ENCODE data around the gene GNPDA1.

The GNPDA1 gene

DNA sequence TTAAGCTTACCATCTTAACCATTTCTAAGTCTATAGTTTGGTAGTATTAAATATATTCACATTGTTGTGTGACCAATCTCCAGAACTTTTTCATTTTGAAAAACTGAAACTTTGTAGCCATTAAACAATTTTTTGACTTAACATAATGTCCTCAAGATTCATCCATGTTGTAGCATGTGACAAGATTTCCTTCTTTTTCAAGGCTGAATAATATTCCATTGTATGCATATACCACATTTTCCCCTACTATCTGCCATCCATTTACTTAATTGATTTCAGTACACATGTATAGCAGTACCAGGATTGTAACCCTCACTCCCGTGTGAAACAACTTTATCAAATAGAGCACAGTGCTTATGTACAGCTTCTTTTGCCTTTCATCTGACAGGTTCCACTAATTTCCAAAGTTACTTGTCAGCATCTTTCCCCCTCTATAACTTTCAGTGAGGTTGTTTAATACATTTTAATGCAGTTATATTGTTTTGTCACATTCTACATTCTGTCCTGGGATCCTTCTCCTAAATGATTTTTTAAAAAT lies 7.4 kb upstream of the GNPDA1 start:
- no peak for DNase-seq

DNA sequence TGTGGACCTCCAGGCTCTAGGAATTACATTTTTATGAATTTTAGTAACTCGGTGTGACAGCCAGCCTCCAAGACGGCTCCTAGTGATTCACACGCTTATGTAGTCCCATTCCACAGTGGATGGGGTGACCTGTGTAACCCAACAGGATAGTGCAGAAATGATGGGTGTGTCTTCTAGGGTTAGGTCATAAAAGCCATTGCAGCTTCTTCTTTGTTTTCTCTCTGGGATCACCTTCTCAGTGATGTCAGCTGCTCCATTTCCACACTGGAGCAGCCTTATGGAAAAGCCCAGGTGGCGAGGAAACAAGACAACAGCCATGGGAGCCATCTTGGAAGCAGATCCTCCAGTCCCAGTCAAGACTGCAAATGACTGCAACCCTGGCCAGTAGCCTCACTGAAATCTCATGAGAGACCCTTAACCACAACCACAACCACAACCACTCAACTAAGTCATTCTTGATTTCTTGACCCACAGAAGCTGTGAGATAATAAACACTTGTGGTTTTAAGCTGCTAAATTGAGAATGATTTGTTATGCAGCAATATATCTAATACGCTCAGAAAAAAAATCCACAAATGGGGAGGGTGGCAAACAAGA lies 5.1 kb upstream of the GNPDA1 start:
- DNase-seq, result peak; percentile 60

DNA sequence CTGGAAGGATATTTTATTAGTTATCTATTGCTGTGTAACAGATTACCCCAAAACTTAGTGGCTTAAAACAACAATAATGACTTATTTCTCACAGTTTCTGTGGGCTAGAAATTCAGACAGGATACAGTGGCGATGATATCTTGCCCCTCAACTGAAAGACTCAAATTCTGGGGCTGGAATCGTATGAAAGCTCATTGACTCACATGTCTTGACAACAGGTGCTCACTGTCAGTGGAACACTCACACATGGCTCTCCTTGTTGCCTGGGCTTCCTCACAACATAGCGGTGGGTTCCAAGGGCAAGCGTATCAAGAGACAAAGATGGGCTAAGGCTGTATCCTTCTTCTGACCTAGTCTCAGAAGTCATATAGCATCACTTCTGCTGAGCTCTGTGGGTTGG lies 3.7 kb upstream of the GNPDA1 start:
- DNase-seq, result no peak

GRCh38 chr5:142015781-142016533 lies 3.1 kb upstream of the GNPDA1 start:
- DNase-seq, result peak; percentile 60

DNA sequence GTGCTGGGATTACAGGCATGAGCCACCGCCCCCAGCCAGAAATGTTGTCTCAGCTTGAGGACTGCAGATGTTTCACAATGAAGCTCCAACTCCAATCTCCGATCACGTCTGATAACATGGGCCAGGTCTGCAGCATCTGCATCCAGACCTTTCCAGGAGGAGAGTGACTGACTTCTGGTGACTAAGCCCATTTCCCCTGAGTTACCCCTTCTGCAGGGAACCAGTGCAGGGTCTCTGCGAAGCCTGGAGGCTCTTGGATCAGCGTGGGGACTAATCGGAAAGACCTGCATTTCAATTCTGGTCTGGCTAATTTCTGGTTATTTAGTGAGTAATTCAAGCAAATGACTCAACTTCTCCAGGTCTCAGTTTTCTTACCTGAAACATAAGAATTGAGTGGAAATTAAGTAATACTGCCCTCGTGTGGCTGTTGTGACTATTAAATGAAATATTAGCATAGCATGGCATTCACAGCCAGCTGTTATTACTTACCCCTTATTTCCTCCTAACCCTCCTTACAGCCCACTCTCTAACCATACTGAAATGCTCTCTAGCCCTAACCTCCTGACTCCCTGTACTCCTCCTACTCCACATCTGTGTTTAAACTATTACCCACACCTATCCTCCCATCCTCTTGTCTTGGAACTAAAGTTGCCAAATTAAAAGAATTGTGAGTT lies 2.2 kb upstream of the GNPDA1 start:
- peak; percentile 89 for DNase-seq

- peak; percentile 58 for DNase-seq
Observed at GRCh38 chr5:142013734-142014521, 1.1 kb upstream of the GNPDA1 start.

- peak; percentile 67 for DNase-seq
Observed at GRCh38 chr5:142012186-142012785, 541 bp downstream of the GNPDA1 start.

- DNase-seq, result no peak
Observed at GRCh38 chr5:142011572-142012185, 1.1 kb downstream of the GNPDA1 start.

DNA sequence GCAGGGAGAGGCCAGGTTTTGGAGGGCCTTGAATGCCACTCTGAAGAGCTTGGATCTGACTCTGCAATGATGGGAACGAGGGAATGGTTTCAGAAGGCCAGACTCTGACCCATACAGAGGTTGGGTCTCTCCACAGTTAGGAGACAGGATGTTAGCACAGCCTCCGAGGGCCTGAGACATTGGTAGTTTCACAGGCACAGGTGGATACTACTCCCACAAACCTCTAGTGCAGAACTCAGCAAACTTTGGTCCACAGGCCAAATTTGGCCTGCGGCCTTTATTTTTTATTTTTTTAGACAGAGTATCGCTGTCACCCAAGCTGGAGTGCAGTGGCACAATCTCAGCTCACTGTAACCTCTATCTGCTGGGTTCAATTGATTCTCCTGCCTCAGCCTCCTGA lies 2.9 kb downstream of the GNPDA1 start:
- DNase-seq, result no peak

GRCh38 chr5:142008813-142009212 lies 4.0 kb downstream of the GNPDA1 start:
- DNase-seq, result peak; percentile 36

GRCh38 chr5:142007237-142007544 lies 5.6 kb downstream of the GNPDA1 start:
- no peak for DNase-seq

DNA sequence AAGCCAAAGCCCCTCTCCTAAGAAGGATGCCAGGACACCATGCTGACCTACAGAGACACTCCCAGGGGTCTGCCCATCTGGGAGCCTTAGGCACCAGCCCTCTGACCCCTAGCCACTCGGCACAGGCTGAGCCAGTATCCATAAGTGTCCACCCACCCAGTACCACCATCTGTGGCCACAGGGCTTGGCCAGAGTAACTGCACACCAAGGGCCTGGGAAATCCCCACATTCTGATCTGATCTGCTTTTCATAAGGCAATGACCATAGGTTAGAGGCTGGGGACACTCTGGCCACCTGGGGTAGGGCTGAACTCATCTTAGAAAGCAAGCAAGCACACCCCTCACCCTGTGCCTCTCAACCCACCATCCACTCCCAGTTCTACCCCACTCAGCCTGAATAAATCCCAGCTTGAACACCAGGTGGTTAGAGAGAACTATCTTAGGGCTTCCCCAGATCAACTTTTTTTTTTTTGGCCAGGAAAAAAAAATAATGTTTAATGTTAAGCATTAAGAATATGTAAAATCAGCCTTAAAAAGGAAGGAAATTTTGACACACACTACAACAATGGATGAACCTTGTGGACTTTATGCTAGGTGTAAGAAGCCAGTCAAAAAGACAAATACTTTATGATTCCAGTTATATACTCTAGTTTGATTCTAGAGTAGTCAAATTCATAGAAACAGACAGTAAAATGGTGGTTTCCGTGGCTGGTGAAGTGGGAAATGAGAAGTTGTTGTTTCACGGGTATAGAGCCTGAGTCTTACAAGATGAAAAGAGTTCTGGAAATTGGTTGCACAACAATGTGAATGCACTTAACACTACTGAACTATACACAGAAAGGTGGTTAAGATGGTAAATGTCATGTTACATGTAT lies 6.2 kb downstream of the GNPDA1 start:
- DNase-seq, result peak; percentile 40

- DNase-seq, result no peak
Observed at GRCh38 chr5:142003266-142003800, 9.5 kb downstream of the GNPDA1 start.

- DNase-seq, result peak; percentile 52
Observed at GRCh38 chr5:142000704-142001484, 11.9 kb downstream of the GNPDA1 start.

- DNase-seq, result no peak
Observed at GRCh38 chr5:142000173-142000572, 12.7 kb downstream of the GNPDA1 start.

DNA sequence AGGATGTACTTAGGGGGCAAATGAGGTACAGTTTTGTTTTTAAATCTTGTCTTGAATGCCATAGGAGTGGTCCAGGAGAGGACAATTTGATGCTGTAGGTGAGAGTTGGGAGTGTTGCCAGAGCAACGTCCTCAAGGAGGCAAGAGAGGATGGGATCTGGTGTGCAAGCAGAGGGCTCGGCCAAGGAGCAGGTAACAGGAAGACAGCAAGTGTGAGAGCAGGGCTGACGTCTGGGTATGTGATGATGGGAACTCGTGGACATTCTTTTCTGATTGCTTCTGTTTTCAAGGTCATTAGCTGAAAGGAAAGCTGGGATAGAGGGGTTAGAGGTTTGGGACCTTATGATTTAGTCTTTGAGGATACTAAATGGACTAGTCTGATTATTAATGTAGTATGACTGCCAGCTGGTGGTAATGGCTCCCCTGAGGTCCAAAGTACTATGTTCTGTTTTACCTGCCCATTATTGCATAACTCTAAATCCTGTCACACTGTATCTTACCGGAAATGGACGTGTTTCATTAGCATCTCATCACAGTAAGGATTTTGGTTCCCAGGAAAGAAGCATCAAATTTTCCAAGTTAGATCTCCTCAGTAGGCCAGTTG lies 15.4 kb downstream of the GNPDA1 start:
- DNase-seq, result no peak

DNA sequence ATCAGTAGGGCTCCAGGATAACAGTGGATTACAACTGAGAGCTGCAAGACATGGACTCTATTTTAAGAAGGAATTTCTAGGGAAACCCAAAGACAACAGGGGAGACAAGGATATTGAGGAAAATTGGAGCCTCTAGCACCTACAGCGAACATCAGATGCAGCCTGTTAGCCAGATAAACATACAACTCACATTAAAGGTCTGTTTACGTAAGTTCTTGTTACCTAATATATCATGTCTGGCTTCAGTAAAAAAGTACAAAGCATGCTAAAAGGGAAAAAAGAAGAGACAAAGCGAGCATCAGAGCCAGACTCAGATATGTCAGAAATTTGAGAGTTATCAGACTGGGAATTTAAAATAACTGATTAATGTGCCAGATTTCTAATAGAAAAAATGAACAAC lies 17.2 kb downstream of the GNPDA1 start:
- no peak for DNase-seq

GRCh38 chr5:141994511-141995136 lies 18.2 kb downstream of the GNPDA1 start:
- no peak for DNase-seq

- DNase-seq, result peak; percentile 88
Observed at GRCh38 chr5:141992349-141992963, 20.4 kb downstream of the GNPDA1 start.

Data from hematopoietic multipotent progenitor cell treated with erythropoietin and hydrocortisone succinate and interleukin-3 and kit ligand, for 6 days (in vitro differentiated cells).